Uterus (tissue), 4 donors: ENCODE results near the gene CMTM2. TPM values are rescaled to one million over a fixed set of nuclear protein-coding genes. Genes with fewer than 3 reads are reported as not detected.

Experiments
- DNase-seq, 2 donors: peaks; one replicate each; pipeline ENCODE4 v3.0.0-alpha.2; 2019 to 2020
- H3K27ac ChIP-seq, 2 donors: fragments of 200-600 bp; sonication (generic); 1 replicate in 1 of 2; 2 replicates in 1 of 2; pipeline ENCODE4 v1.5.1; 2016 to 2018
- H3K27me3 ChIP-seq, 2 donors: fragments of 200-600 bp; sonication (generic); one replicate each; pipeline ENCODE4 v1.5.1; 2018 to 2019; ENCODE audit warnings: control low read depth in 1 of 2
- H3K36me3 ChIP-seq, 2 donors: fragments of 200-600 bp; sonication (generic); one replicate each; pipeline ENCODE4 v1.5.1; 2019; ENCODE audit warnings: control low read depth in 1 of 2
- H3K4me1 ChIP-seq, 2 donors: fragments of 200-600 bp; sonication (generic); one replicate each; pipeline ENCODE4 v1.5.1; 2018 to 2019; ENCODE audit warnings: control low read depth in 1 of 2
- H3K4me3 ChIP-seq, 2 donors: fragments of 200-600 bp; sonication (generic); 1 replicate in 1 of 2; 2 replicates in 1 of 2; pipeline ENCODE4 v1.5.1; 2018 to 2019; ENCODE audit warnings: mild to moderate bottlenecking in 1 of 2
- H3K9me3 ChIP-seq, 2 donors: fragments of 200-600 bp; sonication (generic); one replicate each; pipeline ENCODE4 v1.5.1; 2019; ENCODE audit warnings: control low read depth in 1 of 2
- CTCF ChIP-seq, 4 experiments: fragments of 200-600 bp in 2 of 4; fragments of 450-650 bp in 2 of 4; sonication (generic) in 2 of 4; IDR thresholded peaks; one replicate each; pipeline ENCODE4 v1.5.1; 2016 to 2019; ENCODE audit warnings: antibody characterized with exemption in 4 of 4, mild to moderate bottlenecking in 2 of 4, moderate library complexity in 1 of 4
- POLR2A ChIP-seq, 2 donors: fragments of 450-650 bp; IDR thresholded peaks; one replicate each; pipeline ENCODE4 v1.6.1; 2016; ENCODE audit warnings: antibody characterized with exemption in 2 of 2, mild to moderate bottlenecking in 1 of 2, moderate library complexity in 1 of 2
- intact Hi-C: fragments of 100-400 bp; cut with DNase I; formaldehyde crosslinking; loops from one replicate; pipeline ENCODE4 v1.15.1; 2023; ENCODE audit warnings: low total_unique reads
- total RNA-seq, 4 donors: library from RNA; depleted of rRNA in 3 of 4; stranded (reverse); fragments of >200 nt in 3 of 4; gene quantifications; one replicate each; pipeline versions ENCODE4 v1.1.0 to v1.2.4, GENCODE V29; 2014 to 2023
- donor health status: DM: yes; HTN: yes; CAD: no.

Gene CMTM2
- total RNA-seq, 4 donors from 2014 or later = 1.2 TPM; not detected in 3

GRCh38 chr16:66574531-66574930 is 4.7 kb upstream of the CMTM2 start:
- Histone ChIP-seq H3K9me3 (no peaks in the 10 kb centered on the region), H3K4me3 (no peak overlapping the region), H3K27ac (no peak overlapping the region), H3K27me3 (peaks cover 0 to 7% of the 10 kb centered on the region in 2 donors), H3K4me1 (no peaks in the 10 kb centered on the region), H3K36me3 (no peaks in the 10 kb centered on the region)
- intact Hi-C loops = no loop called here
- no peak for DNase-seq
- no peak for TF ChIP-seq CTCF (IDR thresholded peaks at IDR 0.05)
- TF ChIP-seq POLR2A (IDR thresholded peaks at IDR 0.05) = no peak

GRCh38 chr16:66575060-66575459 is 4.2 kb upstream of the CMTM2 start:
- Histone ChIP-seq H3K4me1 (no peaks in the 10 kb centered on the region), H3K9me3 (no peaks in the 10 kb centered on the region)
- intact Hi-C loops = no loop called here

GRCh38 chr16:66576296-66576695 is 3.0 kb upstream of the CMTM2 start:
- intact Hi-C loops = no loop called here
- Histone ChIP-seq H3K4me1 (no peaks in the 10 kb centered on the region), H3K9me3 (no peaks in the 10 kb centered on the region), H3K27me3 (peaks cover 0 to 7% of the 10 kb centered on the region in 2 donors), H3K27ac (no peak overlapping the region), H3K36me3 (no peaks in the 10 kb centered on the region), H3K4me3 (no peak overlapping the region)
- DNase-seq = no peak
- TF ChIP-seq CTCF (IDR thresholded peaks at IDR 0.05) = no peak
- no peak for TF ChIP-seq POLR2A (IDR thresholded peaks at IDR 0.05)

More at GRCh38 chr16:66575060-66575459, 4.2 kb upstream of the CMTM2 start:
- Histone ChIP-seq H3K4me3 (no peak overlapping the region), H3K27ac (no peak overlapping the region), H3K27me3 (peaks cover 0 to 7% of the 10 kb centered on the region in 2 donors), H3K36me3 (no peaks in the 10 kb centered on the region)
- no peak for TF ChIP-seq CTCF (IDR thresholded peaks at IDR 0.05)
- no peak for TF ChIP-seq POLR2A (IDR thresholded peaks at IDR 0.05)
- DNase-seq = no peak

- no peaks in the 10 kb centered on the region for H3K36me3 ChIP-seq
- H3K27me3 ChIP-seq = peaks cover 0 to 7% of the 10 kb centered on the region in 2 donors
- DNase-seq = no peak
- no peaks in the 10 kb centered on the region for H3K9me3 ChIP-seq
- intact Hi-C loops = no loop called here
- no peaks in the 10 kb centered on the region for H3K4me1 ChIP-seq
- no peak overlapping the region for H3K27ac ChIP-seq
- no peak overlapping the region for H3K4me3 ChIP-seq
- TF ChIP-seq CTCF (IDR thresholded peaks at IDR 0.05) = no peak
- TF ChIP-seq POLR2A (IDR thresholded peaks at IDR 0.05) = no peak
These were observed 1.4 kb downstream of the CMTM2 start for GRCh38 chr16:66580605-66581209.

GRCh38 chr16:66581246-66581952 is 2.1 kb downstream of the CMTM2 start:
- Histone ChIP-seq H3K4me3 (no peak overlapping the region), H3K27ac (no peak overlapping the region), H3K36me3 (no peaks in the 10 kb centered on the region), H3K27me3 (peaks cover 0 to 7% of the 10 kb centered on the region in 2 donors), H3K4me1 (no peaks in the 10 kb centered on the region), H3K9me3 (no peaks in the 10 kb centered on the region)
- TF ChIP-seq POLR2A (IDR thresholded peaks at IDR 0.05) (no peak), CTCF (IDR thresholded peaks at IDR 0.05) (no peak)
- no peak for DNase-seq
- intact Hi-C loops = no loop called here
